Activated CD8-positive, alpha-beta memory T cell treated with anti-CD3 and anti-CD28 coated beads, Interleukin-2, amount 10 ng/mL, durations not matched to agents 7 days and 5 days (primary cell): ENCODE results near the gene KCMF1. TPM values are rescaled to one million over a fixed set of nuclear protein-coding genes. Genes with fewer than 3 reads are reported as not detected.

ENCODE experiments used
- ATAC-seq: fragments of 150-1000 bp; cut with Tn5 transposase; one replicate; pipeline ENCODE4 v1.10.0; 2021; ENCODE audit warnings: moderate library complexity
- CTCF ChIA-PET: fragments of 350-600 bp; sonication (Branson Sonifier 250); formaldehyde crosslinking; loops from one replicate; lab custom pipeline; 2021; ENCODE audit warnings: antibody characterized with exemption; lab: Charles Lee
- DNase-seq: peaks from one replicate; pipeline ENCODE4 v3.0.0-alpha.2; 2020
- H3K27ac Mint-ChIP-seq: one replicate; pipeline ENCODE4 v1.8.0; 2021; ENCODE audit warnings: mild to moderate bottlenecking, mixed read lengths
- H3K27me3 Mint-ChIP-seq: one replicate; pipeline ENCODE4 v1.8.0; 2021; ENCODE audit warnings: mixed read lengths
- H3K36me3 Mint-ChIP-seq: one replicate; pipeline ENCODE4 v1.8.0; 2021; ENCODE audit warnings: mild to moderate bottlenecking, mixed read lengths
- H3K4me1 Mint-ChIP-seq: one replicate; pipeline ENCODE4 v1.8.0; 2021; ENCODE audit warnings: mixed read lengths
- H3K4me3 Mint-ChIP-seq: one replicate; pipeline ENCODE4 v1.8.0; 2021; ENCODE audit warnings: mild to moderate bottlenecking, moderate library complexity, mixed read lengths
- H3K9me3 Mint-ChIP-seq: one replicate; pipeline ENCODE4 v1.8.0; 2022; ENCODE audit warnings: low read depth, mixed read lengths
- total RNA-seq, 2 experiments: library from RNA; stranded (reverse); gene quantifications; one replicate each; pipeline ENCODE4 v1.2.3, GENCODE V29; 2021

Gene KCMF1
- 10 to 100 TPM; 78.2 to 89.0 TPM for total RNA-seq

DNA sequence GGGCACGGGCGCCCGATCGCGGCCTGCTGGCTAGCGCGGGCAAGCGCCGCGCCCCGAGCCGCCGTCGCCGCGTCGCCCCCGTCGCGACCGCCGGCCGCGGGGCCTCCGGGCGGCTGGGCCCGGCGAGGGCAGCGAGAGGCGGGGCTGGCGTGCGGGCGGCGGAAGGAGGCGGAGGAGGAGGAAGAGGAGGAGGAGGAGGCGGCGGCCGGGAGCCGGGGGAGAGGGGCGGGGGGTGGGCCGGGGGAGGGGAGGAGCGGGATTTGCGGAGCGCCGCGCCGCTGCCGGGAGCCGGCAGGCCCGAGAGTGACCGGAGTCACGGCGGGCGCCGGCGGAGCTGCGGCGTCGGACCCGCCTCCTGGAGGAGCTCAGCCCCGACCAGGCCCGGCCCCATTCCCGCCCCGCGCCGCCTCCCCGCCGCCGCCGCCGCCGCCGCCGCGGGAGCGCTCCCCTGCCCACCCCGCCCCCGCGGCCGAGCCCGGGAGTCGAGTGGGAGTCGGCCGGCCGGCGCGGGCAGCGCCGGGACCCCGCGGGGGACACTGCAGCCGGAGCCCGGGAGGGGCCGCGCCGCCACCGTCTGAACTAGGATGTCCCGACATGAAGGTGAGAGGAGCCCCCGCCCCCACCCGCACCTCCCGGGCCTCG, at the start of gene KCMF1:
KCMF1 (plus strand) TSS at position 294 of the 642 bp plus-strand sequence; CDS start at position 585, 291 bp downstream.
- Mint-ChIP-seq H3K4me3 (peak within 1 kb of the TSS; percentile 100), H3K27me3 (no peaks in the 10 kb centered on the region), H3K36me3 (peaks cover 37% of the 10 kb centered on the region), H3K9me3 (no peaks in the 10 kb centered on the region), H3K4me1 (peaks cover 48% of the 10 kb centered on the region), H3K27ac (peak within 1 kb of the TSS; percentile 100)
- CTCF ChIA-PET: interaction anchor here (0.9 to 4.1 kb wide), 6 partner anchors 8 to 47 kb away, joined by 3 to 26 read pairs (median 5); no protein-coding TSS in a partner anchor
- ATAC-seq (peak; percentile 63), DNase-seq (peak; percentile 82)

DNA sequence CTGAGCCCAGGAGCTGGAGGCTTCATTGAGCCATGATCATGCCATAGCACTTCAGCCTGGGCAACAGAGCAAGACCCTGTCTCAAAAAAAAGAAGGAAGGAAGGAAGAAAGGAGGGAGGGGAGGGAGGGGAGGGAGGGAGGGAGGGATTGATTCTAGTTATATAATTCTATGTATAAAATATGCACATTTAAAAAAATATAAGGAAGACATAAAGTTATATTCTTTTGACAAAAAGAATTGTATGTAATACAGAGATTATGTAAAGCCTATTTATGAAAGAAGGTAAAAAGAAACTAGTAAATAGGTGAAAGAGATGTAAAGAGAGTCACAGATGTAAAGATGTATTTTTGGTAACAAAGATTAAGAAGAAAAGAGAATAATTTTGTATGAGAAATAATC, 48.0 kb upstream of the KCMF1 start:
- H3K4me3 Mint-ChIP-seq: no peak overlapping the region
- H3K36me3 Mint-ChIP-seq: peaks cover 4% of the 10 kb centered on the region
- no peak overlapping the region for H3K27ac Mint-ChIP-seq
- peaks cover 55% of the 10 kb centered on the region for H3K4me1 Mint-ChIP-seq
- H3K9me3 Mint-ChIP-seq: no peaks in the 10 kb centered on the region
- no peak for ATAC-seq
- CTCF ChIA-PET: interaction anchor here (4.7 to 6.4 kb wide), 4 partner anchors 16 to 43 kb away, joined by 101 to 143 read pairs (median 118); partner anchors contain the start of genes TMSB10 and TRABD2A
- DNase-seq: no peak
- H3K27me3 Mint-ChIP-seq: no peaks in the 10 kb centered on the region

- ATAC-seq (peak; percentile 31), DNase-seq (peak; percentile 88)
- CTCF ChIA-PET: interaction anchor here (0.6 to 6.4 kb wide), 35 partner anchors 7 to 495 kb away, joined by 3 to 143 read pairs (median 8); partner anchors contain the start of genes SH2D6, SUCLG1, TMSB10 and TRABD2A
- H3K4me1 Mint-ChIP-seq: peaks cover 47% of the 10 kb centered on the region
- H3K27me3 Mint-ChIP-seq: no peaks in the 10 kb centered on the region
- H3K27ac Mint-ChIP-seq: peak overlapping the region; percentile 84
- H3K4me3 Mint-ChIP-seq: peak overlapping the region; percentile 85
- H3K9me3 Mint-ChIP-seq: no peaks in the 10 kb centered on the region
- H3K36me3 Mint-ChIP-seq: peaks cover 4% of the 10 kb centered on the region
Measured at GRCh38 chr2:84924173-84925106, 46.5 kb upstream of the KCMF1 start.

DNA sequence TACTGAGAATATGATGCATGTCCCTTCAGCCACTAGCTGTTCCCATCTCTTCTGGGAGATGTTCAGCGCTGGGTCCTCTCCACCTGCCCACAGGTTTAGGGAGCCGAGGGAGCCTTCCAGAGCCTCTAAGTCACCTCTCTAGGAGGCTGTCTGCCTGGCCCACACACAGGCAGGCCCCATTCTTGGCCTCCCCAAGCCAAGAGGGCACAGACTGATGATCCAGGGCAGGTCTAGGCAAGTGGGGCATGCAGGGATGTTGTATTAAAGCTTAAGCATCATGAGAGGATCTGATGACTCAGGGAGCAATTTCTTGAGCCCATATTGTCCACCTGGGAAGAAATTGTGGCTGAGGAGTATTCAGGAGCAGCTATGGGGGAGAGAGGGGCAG, 45.6 kb upstream of the KCMF1 start:
- H3K4me1 Mint-ChIP-seq: peaks cover 42% of the 10 kb centered on the region
- CTCF ChIA-PET: interaction anchor here (0.6 to 6.4 kb wide), 76 partner anchors 8 to 494 kb away, joined by 3 to 143 read pairs (median 5); partner anchors contain the start of genes SH2D6, SUCLG1, TMSB10 and TRABD2A
- peak overlapping the region; percentile 84 for H3K27ac Mint-ChIP-seq
- no peaks in the 10 kb centered on the region for H3K9me3 Mint-ChIP-seq
- DNase-seq: peak; percentile 56
- H3K4me3 Mint-ChIP-seq: peak overlapping the region; percentile 85
- H3K36me3 Mint-ChIP-seq: peaks cover 4% of the 10 kb centered on the region
- no peaks in the 10 kb centered on the region for H3K27me3 Mint-ChIP-seq
- ATAC-seq: peak; percentile 11

DNA sequence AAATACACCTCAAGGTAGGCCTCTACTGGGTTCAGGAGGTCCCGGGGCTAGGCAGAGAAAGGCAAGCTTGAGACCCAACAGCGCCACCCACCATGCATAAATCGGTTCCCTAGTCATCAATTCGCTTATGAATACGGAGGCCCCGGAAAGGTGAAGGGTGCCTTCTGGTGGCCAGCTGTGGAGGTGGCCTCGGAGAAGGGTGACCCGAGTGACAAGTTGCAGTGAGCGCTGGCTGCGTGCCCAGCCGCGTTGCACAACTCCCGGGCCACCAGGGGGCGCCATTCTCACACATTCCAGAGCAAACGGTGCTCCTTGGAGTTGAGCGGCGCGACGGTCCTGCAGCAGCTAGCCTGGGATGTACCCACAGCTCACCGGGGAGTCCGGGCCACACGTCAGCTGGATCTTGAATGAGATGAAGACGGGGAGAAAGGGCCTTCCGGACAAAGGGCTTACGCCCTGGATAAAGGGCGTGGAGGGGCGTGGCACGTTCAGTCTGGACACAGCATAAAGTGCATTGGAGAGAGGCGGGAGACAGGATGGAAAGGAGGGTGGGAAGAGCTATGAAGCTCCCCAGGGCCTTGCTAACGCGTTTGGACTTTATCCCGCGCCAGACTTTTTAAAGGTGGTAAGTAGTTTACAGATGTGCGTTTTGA, 45.1 kb upstream of the KCMF1 start:
- no peaks in the 10 kb centered on the region for H3K9me3 Mint-ChIP-seq
- peak; percentile 99 for DNase-seq
- peaks cover 4% of the 10 kb centered on the region for H3K36me3 Mint-ChIP-seq
- CTCF ChIA-PET: interaction anchor here (0.6 to 6.4 kb wide), 84 partner anchors 9 to 493 kb away, joined by 3 to 143 read pairs (median 4); partner anchors contain the start of genes SH2D6, SUCLG1, TMSB10 and TRABD2A
- H3K4me1 Mint-ChIP-seq: peaks cover 40% of the 10 kb centered on the region
- peak; percentile 87 for ATAC-seq
- peak overlapping the region; percentile 84 for H3K27ac Mint-ChIP-seq
- H3K4me3 Mint-ChIP-seq: peak overlapping the region; percentile 85
- H3K27me3 Mint-ChIP-seq: no peaks in the 10 kb centered on the region

DNA sequence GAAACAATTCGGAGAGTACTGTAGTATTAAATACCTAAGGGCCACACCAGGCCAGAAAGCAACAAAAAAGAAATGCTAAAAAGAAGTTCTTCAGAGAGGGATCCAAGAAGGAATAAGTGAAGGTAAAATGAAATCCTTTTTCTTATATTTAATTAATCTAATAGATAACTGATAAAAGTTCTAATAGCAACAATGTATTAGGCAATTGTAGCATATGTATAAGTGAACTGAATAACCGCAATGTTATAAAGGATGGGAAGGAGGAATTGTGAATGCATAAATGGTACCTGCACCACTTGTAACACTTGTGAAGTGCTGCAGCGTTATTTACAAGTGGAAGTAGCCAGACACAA, 43.7 kb upstream of the KCMF1 start:
- H3K9me3 Mint-ChIP-seq: no peaks in the 10 kb centered on the region
- H3K27me3 Mint-ChIP-seq: no peaks in the 10 kb centered on the region
- ATAC-seq: no peak

GRCh38 chr2:84931384-84931821, 39.6 kb upstream of the KCMF1 start:
- no peak for DNase-seq
- Mint-ChIP-seq H3K27me3 (no peaks in the 10 kb centered on the region), H3K4me3 (no peak overlapping the region), H3K36me3 (peaks cover 8% of the 10 kb centered on the region), H3K4me1 (peaks cover 37% of the 10 kb centered on the region), H3K27ac (no peak overlapping the region), H3K9me3 (no peaks in the 10 kb centered on the region)
- no peak for ATAC-seq
- CTCF ChIA-PET: interaction anchor here (1.6 kb wide), 1 partner anchor 38 kb away, joined by 3 read pairs; no protein-coding TSS in a partner anchor

More for the DNA sequence above, 43.7 kb upstream of the KCMF1 start:
- Mint-ChIP-seq H3K4me3 (peak overlapping the region; percentile 85), H3K36me3 (peaks cover 5% of the 10 kb centered on the region), H3K4me1 (peaks cover 51% of the 10 kb centered on the region), H3K27ac (peak overlapping the region; percentile 84)
- CTCF ChIA-PET: interaction anchor here (0.9 to 4.8 kb wide), 6 partner anchors 12 to 373 kb away, joined by 3 to 121 read pairs (median 40); partner anchors contain the start of gene TMSB10
- no peak for DNase-seq

DNA sequence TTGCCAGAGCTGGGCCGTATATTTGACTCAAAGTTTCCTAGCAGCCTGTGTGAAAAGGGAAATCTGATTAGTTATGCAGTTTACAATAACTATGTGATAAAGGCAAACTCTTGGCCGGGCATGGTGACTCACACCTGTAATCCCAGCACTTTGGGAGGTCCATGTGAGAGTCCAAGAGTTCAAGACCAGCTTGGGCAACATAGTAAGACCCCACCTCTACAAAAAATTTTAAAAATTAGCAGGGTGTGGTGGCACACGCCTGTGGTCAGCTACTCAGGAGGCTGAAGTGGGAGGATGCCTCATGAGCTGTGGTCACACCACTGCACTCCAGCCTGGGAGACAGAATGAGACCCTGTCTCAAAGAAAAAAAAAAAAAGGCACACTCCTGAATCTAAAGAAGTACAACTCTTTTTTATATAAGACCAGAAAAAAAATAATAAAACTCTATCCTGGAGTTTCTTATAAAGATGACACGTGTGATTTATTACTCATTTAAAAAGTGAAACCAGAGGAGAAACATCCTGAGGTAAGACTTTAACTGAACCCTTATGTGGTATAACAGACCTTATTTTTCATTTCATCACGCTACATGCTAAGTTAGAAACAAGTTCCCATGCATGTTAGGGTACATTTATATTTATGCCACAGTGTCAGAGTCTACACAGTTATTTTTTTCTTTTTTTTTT, 32.6 kb upstream of the KCMF1 start:
- peaks cover 12% of the 10 kb centered on the region for H3K36me3 Mint-ChIP-seq
- ATAC-seq (peak; percentile 63), DNase-seq (peak; percentile 70)
- H3K27me3 Mint-ChIP-seq: no peaks in the 10 kb centered on the region
- CTCF ChIA-PET: interaction anchor here (1.0 to 10.1 kb wide), 10 partner anchors 8 to 417 kb away, joined by 3 to 121 read pairs (median 5); partner anchors contain the start of genes TMSB10 and TRABD2A
- H3K27ac Mint-ChIP-seq: peak overlapping the region; percentile 96
- peak overlapping the region; percentile 67 for H3K4me3 Mint-ChIP-seq
- H3K9me3 Mint-ChIP-seq: no peaks in the 10 kb centered on the region
- H3K4me1 Mint-ChIP-seq: peaks cover 48% of the 10 kb centered on the region

GRCh38 chr2:84939426-84940087, 31.4 kb upstream of the KCMF1 start:
- Mint-ChIP-seq H3K4me1 (peaks cover 52% of the 10 kb centered on the region), H3K27ac (peak overlapping the region; percentile 96), H3K27me3 (no peaks in the 10 kb centered on the region), H3K9me3 (no peaks in the 10 kb centered on the region), H3K4me3 (peak overlapping the region; percentile 67), H3K36me3 (peaks cover 12% of the 10 kb centered on the region)
- ATAC-seq: peak; percentile 87
- CTCF ChIA-PET: interaction anchor here (0.8 to 10.1 kb wide), 13 partner anchors 8 to 419 kb away, joined by 3 to 121 read pairs (median 3); partner anchors contain the start of genes KCMF1 and TRABD2A
- DNase-seq: peak; percentile 95

- peaks cover 57% of the 10 kb centered on the region for H3K4me1 Mint-ChIP-seq
- no peak for ATAC-seq
- H3K36me3 Mint-ChIP-seq: peaks cover 15% of the 10 kb centered on the region
- no peaks in the 10 kb centered on the region for H3K27me3 Mint-ChIP-seq
- H3K9me3 Mint-ChIP-seq: no peaks in the 10 kb centered on the region
- H3K27ac Mint-ChIP-seq: peak overlapping the region; percentile 96
- CTCF ChIA-PET: interaction anchor here (0.8 to 10.1 kb wide), 11 partner anchors 8 to 346 kb away, joined by 3 to 121 read pairs (median 4); partner anchors contain the start of genes KCMF1 and TRABD2A
- DNase-seq: peak; percentile 47
- peak overlapping the region; percentile 67 for H3K4me3 Mint-ChIP-seq
Measured at GRCh38 chr2:84940088-84940470, 30.9 kb upstream of the KCMF1 start.

DNA sequence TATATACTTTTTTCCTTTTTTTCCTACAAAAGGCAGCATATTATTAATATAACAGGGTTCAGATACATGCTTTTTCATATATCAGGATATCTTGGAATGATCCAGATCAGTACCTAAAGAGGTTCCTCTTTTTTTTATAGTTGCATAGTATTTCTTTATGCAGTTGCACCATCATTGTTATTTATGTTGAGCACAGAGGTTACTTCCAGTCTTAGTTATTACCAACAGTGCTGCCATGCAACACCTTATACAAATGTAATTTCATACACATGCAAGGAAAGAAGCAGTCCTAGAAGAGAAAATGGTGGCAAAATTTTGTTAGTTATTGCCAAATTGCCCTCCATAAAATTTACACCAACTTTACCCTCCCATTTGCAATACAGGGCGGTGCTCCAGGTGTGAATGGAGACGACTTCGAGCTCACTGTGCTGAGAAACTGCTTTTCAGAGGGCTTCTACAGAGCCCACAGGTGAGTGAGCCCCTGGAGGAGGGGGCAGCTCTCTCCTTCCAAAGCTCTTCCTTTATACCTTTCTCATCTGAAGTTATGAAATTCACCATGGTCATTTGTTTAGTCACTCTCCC, 30.0 kb upstream of the KCMF1 start:
- H3K27ac Mint-ChIP-seq: peak overlapping the region; percentile 28
- H3K4me1 Mint-ChIP-seq: peaks cover 61% of the 10 kb centered on the region
- H3K27me3 Mint-ChIP-seq: no peaks in the 10 kb centered on the region
- CTCF ChIA-PET: interaction anchor here (0.9 to 10.1 kb wide), 3 partner anchors 16 to 77 kb away, joined by 3 to 121 read pairs (median 26); no protein-coding TSS in a partner anchor
- ATAC-seq: no peak
- H3K9me3 Mint-ChIP-seq: no peaks in the 10 kb centered on the region
- no peak overlapping the region for H3K4me3 Mint-ChIP-seq
- peaks cover 15% of the 10 kb centered on the region for H3K36me3 Mint-ChIP-seq
- no peak for DNase-seq
